Measurements from ENCODE around the gene GRM2. TPM values are rescaled to one million over a fixed set of nuclear protein-coding genes. Genes with fewer than 3 reads are reported as not detected.
"Not testable (repeated sequence)": the region's sequence is repeated elsewhere in the genome, so short reads cannot be mapped to it uniquely, and the experiment has no call there.

Gene GRM2
- total RNA-seq, 2 donors from 2014 or later = 2.2 to 2.9 TPM

- Mint-ChIP-seq H3K27me3 (no peaks in the 10 kb centered on the region), H3K36me3 (ENCODE audit: low read depth) (peaks cover 6% of the 10 kb centered on the region), H3K4me3 (no peak overlapping the region), H3K27ac (no peak overlapping the region), H3K4me1 (peaks cover 7% of the 10 kb centered on the region)
- ATAC-seq (no peak), DNase-seq (no peak)
- no peaks in the 10 kb centered on the region for H3K9me3 ChIP-seq (ENCODE audit: control insufficient read depth, low read length, poor library complexity, severe bottlenecking)
Observed at GRCh38 chr3:51729042-51729633, 22.3 kb downstream of the GRM2 start.

- no peaks in the 10 kb centered on the region for H3K9me3 ChIP-seq (ENCODE audit: control insufficient read depth, low read length, poor library complexity, severe bottlenecking)
- no peak for DNase-seq
- no peak overlapping the region for H3K4me3 Mint-ChIP-seq
- H3K27me3 Mint-ChIP-seq = peaks cover 21% of the 10 kb centered on the region
- peaks cover 10% of the 10 kb centered on the region for H3K4me1 Mint-ChIP-seq
- ATAC-seq = no peak
- H3K27ac Mint-ChIP-seq = no peak overlapping the region
- peaks cover 12% of the 10 kb centered on the region for H3K36me3 Mint-ChIP-seq (ENCODE audit: low read depth)
Observed at GRCh38 chr3:51733859-51734571, 27.1 kb downstream of the GRM2 start.

- Mint-ChIP-seq H3K27me3 (peaks cover 26% of the 10 kb centered on the region), H3K4me3 (no peak overlapping the region), H3K4me1 (peaks cover 7% of the 10 kb centered on the region), H3K36me3 (ENCODE audit: low read depth) (peaks cover 11% of the 10 kb centered on the region), H3K27ac (no peak overlapping the region)
- no peak for DNase-seq
- ATAC-seq = peak; percentile 33
- no peaks in the 10 kb centered on the region for H3K9me3 ChIP-seq (ENCODE audit: control insufficient read depth, low read length, poor library complexity, severe bottlenecking)
Observed at GRCh38 chr3:51734572-51734907, 27.7 kb downstream of the GRM2 start.

- H3K4me1 Mint-ChIP-seq = peaks cover 7% of the 10 kb centered on the region
- DNase-seq = no peak
- H3K27ac Mint-ChIP-seq = no peak overlapping the region
- no peaks in the 10 kb centered on the region for H3K9me3 ChIP-seq (ENCODE audit: control insufficient read depth, low read length, poor library complexity, severe bottlenecking)
- H3K27me3 Mint-ChIP-seq = peaks cover 27% of the 10 kb centered on the region
- H3K4me3 Mint-ChIP-seq = peak overlapping the region; percentile 19
- ATAC-seq = no peak
- peaks cover 11% of the 10 kb centered on the region for H3K36me3 Mint-ChIP-seq (ENCODE audit: low read depth)
Observed at GRCh38 chr3:51735039-51735438, 28.2 kb downstream of the GRM2 start.

DNA sequence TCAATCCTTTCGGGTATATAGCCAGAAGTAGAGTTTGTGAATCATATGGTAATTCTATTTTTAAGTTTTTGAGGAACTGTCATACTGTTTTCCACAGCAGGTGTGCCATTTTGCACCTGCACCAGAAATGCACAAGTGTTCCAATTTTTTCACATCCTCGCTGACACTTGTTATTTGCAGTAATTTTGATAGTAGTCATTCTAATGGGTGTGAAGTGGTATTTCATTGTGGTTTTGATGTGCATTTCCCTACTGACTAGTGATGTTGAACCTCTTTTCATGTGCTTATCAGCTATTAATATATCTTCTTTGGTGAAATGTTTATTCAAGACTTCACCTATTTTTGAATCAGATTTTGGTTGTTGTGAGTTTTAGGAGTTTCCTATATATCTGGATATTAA, 29.1 kb downstream of the GRM2 start:
- no peaks in the 10 kb centered on the region for H3K9me3 ChIP-seq (ENCODE audit: control insufficient read depth, low read length, poor library complexity, severe bottlenecking)
- H3K4me3 Mint-ChIP-seq = no peak overlapping the region
- no peak for ATAC-seq
- no peak for DNase-seq
- peaks cover 27% of the 10 kb centered on the region for H3K27me3 Mint-ChIP-seq
- H3K27ac Mint-ChIP-seq = no peak overlapping the region
- peaks cover 11% of the 10 kb centered on the region for H3K36me3 Mint-ChIP-seq (ENCODE audit: low read depth)
- H3K4me1 Mint-ChIP-seq = peaks cover 7% of the 10 kb centered on the region

- H3K36me3 Mint-ChIP-seq (ENCODE audit: low read depth) = peaks cover 8% of the 10 kb centered on the region
- peak overlapping the region; percentile 29 for H3K27ac Mint-ChIP-seq
- ATAC-seq (no peak), DNase-seq (no peak)
- H3K4me3 Mint-ChIP-seq = no peak overlapping the region
- peaks cover 35% of the 10 kb centered on the region for H3K27me3 Mint-ChIP-seq
- H3K9me3 ChIP-seq (ENCODE audit: control insufficient read depth, low read length, poor library complexity, severe bottlenecking) = no peaks in the 10 kb centered on the region
- peaks cover 8% of the 10 kb centered on the region for H3K4me1 Mint-ChIP-seq
Observed at GRCh38 chr3:51739110-51739509, 32.2 kb downstream of the GRM2 start.

DNA sequence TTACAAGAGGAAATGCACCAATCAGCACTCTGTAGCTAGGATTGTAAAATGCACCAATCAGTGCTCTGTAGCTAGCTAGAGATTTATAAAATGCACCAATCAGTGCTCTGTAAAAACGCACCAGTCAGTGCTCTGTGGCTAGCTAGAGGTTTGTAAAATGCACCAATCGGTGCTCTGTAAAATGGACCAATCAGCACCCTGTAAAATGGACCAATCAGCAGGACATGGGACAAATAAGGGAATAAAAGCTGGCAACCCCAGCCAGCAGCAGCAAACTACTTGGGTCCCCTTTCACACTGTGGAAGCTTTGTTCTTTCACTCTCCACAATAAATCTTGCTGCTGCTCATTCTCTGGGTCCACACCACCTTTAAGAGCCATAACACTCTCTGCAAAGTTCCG, 35.5 kb downstream of the GRM2 start:
- H3K36me3 Mint-ChIP-seq (ENCODE audit: low read depth); H3K27ac Mint-ChIP-seq; H3K4me1 Mint-ChIP-seq; ATAC-seq; H3K4me3 Mint-ChIP-seq; DNase-seq; H3K9me3 ChIP-seq (ENCODE audit: control insufficient read depth, low read length, poor library complexity, severe bottlenecking): not testable (repeated sequence)
- H3K27me3 Mint-ChIP-seq = peaks cover 25% of the 10 kb centered on the region

DNA sequence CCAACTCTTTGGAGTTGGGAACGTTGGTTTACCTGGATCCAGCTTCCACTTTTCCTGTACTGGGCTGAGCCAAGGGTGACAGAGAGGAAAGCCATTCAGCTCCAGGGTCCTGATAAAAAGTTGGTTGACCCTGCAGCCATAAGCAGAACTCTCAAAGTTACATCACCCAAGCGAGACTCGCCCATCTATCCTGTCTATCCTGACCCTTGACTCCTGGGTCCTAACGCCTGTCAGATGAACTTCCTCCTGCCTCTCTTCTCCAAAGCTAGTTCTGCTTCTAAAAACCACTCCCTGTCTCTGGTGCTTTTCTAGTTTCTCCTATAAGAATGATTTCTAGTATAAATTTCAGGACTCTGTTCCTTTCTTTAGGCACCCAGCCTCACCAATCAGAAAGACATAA, 36.1 kb downstream of the GRM2 start:
- not testable (repeated sequence) for H3K27ac Mint-ChIP-seq; H3K4me3 Mint-ChIP-seq; ATAC-seq; H3K4me1 Mint-ChIP-seq; H3K9me3 ChIP-seq (ENCODE audit: control insufficient read depth, low read length, poor library complexity, severe bottlenecking); DNase-seq; H3K36me3 Mint-ChIP-seq (ENCODE audit: low read depth)
- H3K27me3 Mint-ChIP-seq = peaks cover 25% of the 10 kb centered on the region

- no peaks in the 10 kb centered on the region for H3K36me3 Mint-ChIP-seq (ENCODE audit: low read depth)
- no peaks in the 10 kb centered on the region for H3K9me3 ChIP-seq (ENCODE audit: control insufficient read depth, low read length, poor library complexity, severe bottlenecking)
- no peak overlapping the region for H3K4me3 Mint-ChIP-seq
- ATAC-seq = no peak
- H3K27me3 Mint-ChIP-seq = peaks cover 9% of the 10 kb centered on the region
- peaks cover 8% of the 10 kb centered on the region for H3K4me1 Mint-ChIP-seq
- no peak overlapping the region for H3K27ac Mint-ChIP-seq
- DNase-seq = no peak
Observed at GRCh38 chr3:51747840-51748239, 41.0 kb downstream of the GRM2 start.

GRCh38 chr3:51748327-51748726, 41.5 kb downstream of the GRM2 start:
- no peak for DNase-seq
- H3K27ac Mint-ChIP-seq = no peak overlapping the region
- no peaks in the 10 kb centered on the region for H3K36me3 Mint-ChIP-seq (ENCODE audit: low read depth)
- no peak overlapping the region for H3K4me3 Mint-ChIP-seq
- peaks cover 5% of the 10 kb centered on the region for H3K27me3 Mint-ChIP-seq
- H3K9me3 ChIP-seq (ENCODE audit: control insufficient read depth, low read length, poor library complexity, severe bottlenecking) = no peaks in the 10 kb centered on the region
- no peak for ATAC-seq
- H3K4me1 Mint-ChIP-seq = peaks cover 5% of the 10 kb centered on the region

DNA sequence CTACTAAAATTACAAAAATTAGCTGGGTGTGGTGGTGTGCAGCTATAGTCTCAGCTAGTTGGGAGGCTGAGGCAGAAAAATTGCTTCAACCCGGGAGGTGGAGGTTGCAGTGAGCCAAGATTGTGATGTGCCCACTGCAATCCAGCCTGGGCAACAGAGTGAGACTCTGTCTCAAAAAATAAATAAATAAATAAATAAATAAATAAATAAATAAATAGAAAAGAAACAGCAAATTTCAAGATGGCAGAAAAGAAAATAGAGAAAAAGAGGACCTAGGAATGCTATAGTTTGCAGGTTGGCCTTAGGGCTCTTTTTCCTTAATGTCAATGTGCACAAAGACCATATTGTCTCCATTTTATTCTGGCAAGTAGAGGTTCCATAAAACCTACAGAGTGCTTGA, 44.0 kb downstream of the GRM2 start:
- Mint-ChIP-seq H3K27me3 (no peaks in the 10 kb centered on the region), H3K4me3 (no peak overlapping the region), H3K27ac (no peak overlapping the region), H3K36me3 (ENCODE audit: low read depth) (no peaks in the 10 kb centered on the region), H3K4me1 (peaks cover 5% of the 10 kb centered on the region)
- DNase-seq (no peak), ATAC-seq (no peak)
- H3K9me3 ChIP-seq (ENCODE audit: control insufficient read depth, low read length, poor library complexity, severe bottlenecking) = no peaks in the 10 kb centered on the region

DNA sequence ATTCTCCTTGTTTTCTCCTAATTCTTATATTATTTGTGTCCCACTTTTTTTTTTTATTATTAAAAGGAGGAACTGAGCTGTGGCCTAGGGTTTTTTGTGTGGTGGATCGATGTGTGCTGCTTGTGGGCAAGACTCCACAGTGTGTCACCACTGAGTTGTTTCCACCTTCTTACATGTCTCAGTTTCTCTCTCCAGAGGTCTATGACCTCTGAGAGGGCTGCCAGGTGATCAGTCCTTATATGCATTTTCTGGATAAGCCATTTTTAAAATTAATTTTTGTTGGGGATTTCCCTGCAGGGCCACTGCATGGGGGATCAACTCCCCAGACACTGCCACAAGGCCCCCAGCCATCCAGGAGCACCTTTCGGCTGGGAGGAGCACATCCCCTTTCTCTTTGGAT, 44.4 kb downstream of the GRM2 start:
- Mint-ChIP-seq H3K27ac (no peak overlapping the region), H3K4me3 (no peak overlapping the region), H3K4me1 (peaks cover 5% of the 10 kb centered on the region), H3K36me3 (ENCODE audit: low read depth) (no peaks in the 10 kb centered on the region), H3K27me3 (no peaks in the 10 kb centered on the region)
- DNase-seq (no peak), ATAC-seq (no peak)
- H3K9me3 ChIP-seq (ENCODE audit: control insufficient read depth, low read length, poor library complexity, severe bottlenecking) = no peaks in the 10 kb centered on the region

DNA sequence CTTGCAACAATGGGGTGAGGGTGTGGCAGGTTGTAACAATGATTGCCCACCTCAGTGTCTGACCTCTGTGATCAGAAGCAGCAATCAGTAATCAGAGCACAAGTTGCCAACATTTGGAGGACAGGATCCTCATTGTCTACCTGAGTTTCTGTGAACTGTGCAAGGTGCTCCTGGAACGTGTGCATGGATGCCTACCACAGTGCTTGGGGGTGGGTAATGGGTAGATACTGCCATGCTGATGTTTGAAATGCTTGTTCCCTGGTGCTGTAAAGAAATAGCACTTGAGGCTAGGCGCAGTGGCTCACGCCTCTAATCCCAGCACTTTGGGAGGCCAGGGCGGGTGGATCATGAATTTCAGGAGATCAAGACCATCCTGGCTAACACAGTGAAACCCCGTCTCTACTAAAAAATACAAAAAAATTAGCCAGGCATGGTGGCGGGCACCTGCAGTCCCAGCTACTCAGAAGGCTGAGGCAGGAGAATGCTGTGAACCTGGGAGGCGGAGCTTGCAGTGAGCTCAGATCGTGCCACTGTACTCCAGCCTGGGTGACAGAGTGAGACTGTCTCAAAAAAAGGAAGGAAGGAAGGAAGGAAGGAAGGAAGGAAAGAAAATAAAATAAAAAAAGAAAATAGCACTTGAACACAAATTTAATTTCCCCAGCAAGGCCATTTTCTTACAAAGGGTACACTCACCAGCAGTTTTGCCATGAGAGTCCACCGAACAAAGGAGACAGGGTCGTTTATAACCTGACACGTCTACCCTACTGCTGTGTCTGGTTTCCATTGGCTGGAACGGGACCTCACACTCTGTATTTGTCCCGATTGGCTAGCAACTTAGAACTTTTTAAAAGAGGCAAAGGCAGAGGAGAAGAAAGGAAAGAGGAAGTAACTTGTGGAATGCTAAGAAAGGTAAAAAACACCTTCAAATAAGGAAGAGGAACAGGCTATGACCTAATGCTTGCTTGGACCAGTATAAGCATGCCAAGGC, 47.2 kb downstream of the GRM2 start:
- H3K9me3 ChIP-seq (ENCODE audit: control insufficient read depth, low read length, poor library complexity, severe bottlenecking); H3K27ac Mint-ChIP-seq; H3K4me3 Mint-ChIP-seq; DNase-seq; H3K4me1 Mint-ChIP-seq; ATAC-seq; H3K36me3 Mint-ChIP-seq (ENCODE audit: low read depth); H3K27me3 Mint-ChIP-seq: not testable (repeated sequence)

Measured in T-helper 17 cell (primary cell).